Vein endothelial cell (primary cell): ENCODE data around the gene COQ4. TPM values are rescaled to one million over a fixed set of nuclear protein-coding genes. Genes with fewer than 3 reads are reported as not detected.

Source experiments
- total RNA-seq: library from RNA; depleted of rRNA; stranded (reverse); fragments of >200 nt; gene quantifications from 2 replicates; pipeline ENCODE4 v1.2.3, GENCODE V29; 2012

COQ4 gene
- 45.7 and 46.2 TPM in 2 replicates for total RNA-seq

GRCh38 chr9:128322404-128323211 lies at the start of gene COQ4, which contains the start of gene TRUB2:
TSS of gene COQ4 (plus strand) at chr9:128322839. CDS start at chr9:128322859, 20 bp downstream.
TSS of gene TRUB2 (minus strand) at chr9:128322447. CDS start at chr9:128322408, 39 bp downstream.

DNA sequence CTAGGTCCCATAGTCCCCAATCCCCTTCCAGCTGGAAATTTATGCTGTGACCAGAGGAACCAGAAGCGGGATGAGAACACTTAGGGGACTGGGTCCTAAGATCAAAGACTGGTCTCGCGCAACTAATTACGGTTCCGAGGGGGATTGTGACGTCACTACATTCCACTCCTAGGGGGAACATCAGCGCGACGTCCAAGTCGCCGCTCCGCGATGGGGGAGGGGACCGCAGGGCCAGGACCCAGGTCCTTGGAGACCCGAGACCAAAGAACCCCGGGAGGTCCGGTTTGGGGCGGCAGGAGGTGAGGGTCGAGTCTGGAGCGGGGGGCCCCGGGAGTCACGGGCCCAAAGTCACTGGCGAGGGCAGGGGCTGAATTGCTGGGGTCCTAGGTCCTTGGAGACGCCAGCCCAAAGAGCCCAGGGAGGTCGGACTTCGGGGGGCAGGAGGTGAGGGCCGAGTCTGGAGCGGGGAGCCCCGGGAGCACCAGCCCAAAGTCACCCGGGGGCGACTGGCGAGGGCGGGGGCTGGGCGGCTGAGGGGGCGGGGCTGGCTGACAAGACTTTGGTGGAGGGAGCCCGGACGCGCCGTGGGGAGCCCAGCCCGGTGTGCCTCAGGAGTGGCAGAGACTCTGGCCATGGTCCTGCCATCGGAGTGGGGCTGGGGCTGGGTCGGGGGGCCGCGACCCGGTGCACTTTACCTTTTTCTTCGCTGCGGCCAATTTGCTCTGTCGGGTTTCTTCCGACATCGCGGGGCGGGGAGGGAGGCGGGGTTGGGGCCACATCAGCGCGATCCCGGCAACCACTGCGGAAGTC lies 47.2 kb upstream of the COQ4 start, which contains the start of gene GOLGA2:
TSS of gene GOLGA2 (minus strand) at position 810 of the 810 bp plus-strand sequence. CDS start at position 779, 31 bp downstream.

DNA sequence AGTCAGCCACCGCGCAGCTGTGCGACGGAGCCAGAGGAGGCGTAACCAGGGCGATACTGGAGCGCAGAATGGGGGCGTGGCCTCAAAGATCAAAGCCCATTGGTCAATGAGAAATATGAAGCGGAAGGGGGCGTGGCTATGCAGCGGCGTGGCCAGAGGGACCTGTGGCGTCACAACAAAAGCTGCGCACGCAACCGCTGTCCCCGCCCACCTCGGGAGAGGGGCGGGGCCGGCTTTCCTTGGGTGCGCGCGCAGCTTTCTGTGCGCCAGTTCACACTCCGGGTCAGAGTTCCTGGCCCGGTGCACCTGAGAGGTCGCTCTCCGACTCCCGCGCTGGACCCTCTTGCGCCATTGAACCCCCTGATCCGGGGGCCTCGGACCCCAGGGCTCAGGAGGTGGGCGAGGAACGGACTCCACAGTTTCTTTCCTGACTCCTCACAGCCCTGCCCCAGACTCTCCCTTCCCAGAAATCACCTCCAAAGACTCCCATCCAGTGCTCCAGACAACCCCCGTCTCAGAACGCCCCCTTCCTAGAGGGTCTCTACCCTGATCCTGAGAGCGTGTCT lies 46.5 kb upstream of the COQ4 start, which contains the start of gene SWI5:
TSS of gene SWI5 (plus strand) at position 269 of the 566 bp plus-strand sequence.

GRCh38 chr9:128339761-128340690 lies 17.4 kb downstream of the COQ4 start, which contains the start of gene SLC27A4:
TSS of gene SLC27A4 (plus strand) at chr9:128340527. CDS start at chr9:128343133, 2,606 bp downstream.

DNA sequence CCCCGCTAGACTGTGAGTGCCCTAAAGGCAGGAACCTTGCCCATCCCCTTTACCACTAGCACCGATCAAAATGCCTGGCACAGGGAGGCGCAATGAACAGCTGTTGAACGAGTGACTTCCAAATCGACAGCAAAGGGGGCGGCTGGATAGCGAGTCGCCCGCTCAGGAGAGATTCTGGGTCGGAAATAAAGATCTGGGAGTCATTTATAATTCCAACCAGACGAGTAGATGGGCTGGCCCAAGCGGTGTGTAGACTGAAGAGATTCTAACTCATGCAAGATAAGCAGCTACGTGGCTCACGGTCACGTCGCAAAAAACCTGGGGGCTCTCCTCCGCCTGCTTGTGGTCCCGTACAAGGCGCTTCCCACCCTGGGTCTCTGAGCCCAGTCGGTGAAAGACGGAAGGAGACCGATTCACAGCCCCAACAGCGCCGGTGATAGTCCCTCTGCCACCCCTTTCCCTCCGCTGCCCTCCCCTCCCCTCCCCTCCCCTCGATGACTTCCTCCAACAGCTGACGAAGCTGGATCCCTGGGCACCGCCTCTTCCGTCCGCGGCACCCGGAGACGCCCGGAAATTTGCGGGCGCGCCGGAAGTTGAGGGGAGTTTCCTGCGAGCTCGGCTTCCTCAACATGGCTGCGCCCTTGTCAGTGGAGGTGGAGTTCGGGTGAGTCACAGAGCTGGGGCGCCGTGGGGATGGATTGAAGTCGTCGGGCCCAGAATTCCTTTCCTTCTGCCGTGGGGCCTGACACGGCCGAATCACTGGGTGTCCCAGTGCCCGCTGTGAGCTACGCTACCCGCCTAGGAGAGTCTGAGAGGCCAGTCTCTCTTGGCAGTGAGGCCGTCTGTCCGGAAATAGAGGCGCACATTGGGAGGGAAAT lies 48.4 kb downstream of the COQ4 start, which contains the start of gene URM1:
TSS of gene URM1 (plus strand) at position 623 of the 878 bp plus-strand sequence. CDS start at position 630, 7 bp downstream.

Other genes starting within 250 kb of the COQ4 start
- 71.2 and 71.5 TPM in 2 replicates for gene PTGES2, start 195.1 kb upstream of the COQ4 start, total RNA-seq
- gene LCN2, start 173.4 kb upstream of the COQ4 start, total RNA-seq, result not detected in 2 replicates
- gene BBLN, start 162.6 kb upstream of the COQ4 start, total RNA-seq, result 59.2 and 82.6 TPM in 2 replicates
- 39.7 and 42.5 TPM in 2 replicates for gene CIZ1, start 131.3 kb upstream of the COQ4 start, total RNA-seq
- 0.48 and 0.98 TPM in 2 replicates for gene DNM1, start 119.5 kb upstream of the COQ4 start, total RNA-seq
- 78.3 and 79.7 TPM in 2 replicates for gene GOLGA2, start 46.8 kb upstream of the COQ4 start, total RNA-seq
- gene SWI5, start 46.6 kb upstream of the COQ4 start, total RNA-seq, result 20.5 and 23.5 TPM in 2 replicates
- 16.7 and 24.2 TPM in 2 replicates for gene TRUB2, start 392 bp upstream of the COQ4 start, total RNA-seq
- gene SLC27A4, start 17.7 kb downstream of the COQ4 start, total RNA-seq, result 39.5 and 40.2 TPM in 2 replicates
- gene URM1, start 48.5 kb downstream of the COQ4 start, total RNA-seq, result 49.5 and 49.6 TPM in 2 replicates
- 22.4 and 44.7 TPM in 2 replicates for gene CERCAM, start 98.0 kb downstream of the COQ4 start, total RNA-seq
- gene ODF2, start 133.2 kb downstream of the COQ4 start, total RNA-seq, result 36.6 and 40.5 TPM in 2 replicates
- gene GLE1, start 181.9 kb downstream of the COQ4 start, total RNA-seq, result 17.6 and 22.4 TPM in 2 replicates
- gene SPTAN1, start 229.7 kb downstream of the COQ4 start, total RNA-seq, result 470 and 484 TPM in 2 replicates